Uterus (tissue), 4 donors: ENCODE data around the gene SLC41A3. TPM values are rescaled to one million over a fixed set of nuclear protein-coding genes. Genes with fewer than 3 reads are reported as not detected.

Source experiments
- DNase-seq, 2 donors: peaks; one replicate each; pipeline ENCODE4 v3.0.0-alpha.2; 2019 to 2020
- H3K27ac ChIP-seq, 2 donors: fragments of 200-600 bp; sonication (generic); 1 replicate in 1 of 2; 2 replicates in 1 of 2; pipeline ENCODE4 v1.5.1; 2016 to 2018
- H3K27me3 ChIP-seq, 2 donors: fragments of 200-600 bp; sonication (generic); one replicate each; pipeline ENCODE4 v1.5.1; 2018 to 2019; ENCODE audit warnings: control low read depth in 1 of 2
- H3K36me3 ChIP-seq, 2 donors: fragments of 200-600 bp; sonication (generic); one replicate each; pipeline ENCODE4 v1.5.1; 2019; ENCODE audit warnings: control low read depth in 1 of 2
- H3K4me1 ChIP-seq, 2 donors: fragments of 200-600 bp; sonication (generic); one replicate each; pipeline ENCODE4 v1.5.1; 2018 to 2019; ENCODE audit warnings: control low read depth in 1 of 2
- H3K4me3 ChIP-seq, 2 donors: fragments of 200-600 bp; sonication (generic); 1 replicate in 1 of 2; 2 replicates in 1 of 2; pipeline ENCODE4 v1.5.1; 2018 to 2019; ENCODE audit warnings: mild to moderate bottlenecking in 1 of 2
- H3K9me3 ChIP-seq, 2 donors: fragments of 200-600 bp; sonication (generic); one replicate each; pipeline ENCODE4 v1.5.1; 2019; ENCODE audit warnings: control low read depth in 1 of 2
- CTCF ChIP-seq, 4 experiments: fragments of 200-600 bp in 2 of 4; fragments of 450-650 bp in 2 of 4; sonication (generic) in 2 of 4; IDR thresholded peaks; one replicate each; pipeline ENCODE4 v1.5.1; 2016 to 2019; ENCODE audit warnings: antibody characterized with exemption in 4 of 4, mild to moderate bottlenecking in 2 of 4, moderate library complexity in 1 of 4
- POLR2A ChIP-seq, 2 donors: fragments of 450-650 bp; IDR thresholded peaks; one replicate each; pipeline ENCODE4 v1.6.1; 2016; ENCODE audit warnings: antibody characterized with exemption in 2 of 2, mild to moderate bottlenecking in 1 of 2, moderate library complexity in 1 of 2
- intact Hi-C: fragments of 100-400 bp; cut with DNase I; formaldehyde crosslinking; loops from one replicate; pipeline ENCODE4 v1.15.1; 2023; ENCODE audit warnings: low total_unique reads
- total RNA-seq, 4 donors: library from RNA; depleted of rRNA in 3 of 4; stranded (reverse); fragments of >200 nt in 3 of 4; gene quantifications; one replicate each; pipeline versions ENCODE4 v1.1.0 to v1.2.4, GENCODE V29; 2014 to 2023
- donor health status: DM: yes; HTN: yes; CAD: no.

The SLC41A3 gene
- total RNA-seq, 4 donors from 2014 or later, result 65.9 to 94.9 (median 77.4) TPM

GRCh38 chr3:126053949-126054569, 29.9 kb downstream of the SLC41A3 start:
- Histone ChIP-seq H3K4me1 (peaks cover 0 to 3% of the 10 kb centered on the region in 2 donors), H3K4me3 (no peak overlapping the region), H3K9me3 (no peaks in the 10 kb centered on the region), H3K27ac (peak overlapping the region in 1 of 2 donors; percentile 73), H3K36me3 (no peaks in the 10 kb centered on the region), H3K27me3 (no peaks in the 10 kb centered on the region)
- intact Hi-C loops, result no loop called here
- no peak for TF ChIP-seq POLR2A (IDR thresholded peaks at IDR 0.05)
- TF ChIP-seq CTCF (IDR thresholded peaks at IDR 0.05), result no peak
- DNase-seq, result no peak

- no peak for TF ChIP-seq CTCF (IDR thresholded peaks at IDR 0.05)
- no peak for TF ChIP-seq POLR2A (IDR thresholded peaks at IDR 0.05)
- H3K27me3 ChIP-seq, result no peaks in the 10 kb centered on the region
- intact Hi-C loops, result no loop called here
Measured at GRCh38 chr3:126053513-126053912, 30.4 kb downstream of the SLC41A3 start.

GRCh38 chr3:126052196-126053058, 31.5 kb downstream of the SLC41A3 start:
- Histone ChIP-seq H3K4me3 (no peak overlapping the region), H3K4me1 (no peaks in the 10 kb centered on the region), H3K36me3 (no peaks in the 10 kb centered on the region), H3K9me3 (no peaks in the 10 kb centered on the region), H3K27me3 (no peaks in the 10 kb centered on the region), H3K27ac (peak overlapping the region; percentile 44 to 73)
- intact Hi-C loops, result no loop called here
- no peak for TF ChIP-seq POLR2A (IDR thresholded peaks at IDR 0.05)
- no peak for TF ChIP-seq CTCF (IDR thresholded peaks at IDR 0.05)
- DNase-seq, result no peak

More at GRCh38 chr3:126053513-126053912, 30.4 kb downstream of the SLC41A3 start:
- H3K4me3 ChIP-seq, result no peak overlapping the region
- no peaks in the 10 kb centered on the region for H3K36me3 ChIP-seq
- no peaks in the 10 kb centered on the region for H3K9me3 ChIP-seq
- no peak for DNase-seq
- H3K4me1 ChIP-seq, result peaks cover 0 to 3% of the 10 kb centered on the region in 2 donors
- peak overlapping the region in 1 of 2 donors; percentile 73 for H3K27ac ChIP-seq

- peak in 1 of 2 donors; percentile 69 for DNase-seq
- TF ChIP-seq CTCF (IDR thresholded peaks at IDR 0.05) (no peak), POLR2A (IDR thresholded peaks at IDR 0.05) (no peak)
- Histone ChIP-seq H3K4me1 (no peaks in the 10 kb centered on the region), H3K27ac (peak overlapping the region; percentile 44 to 73), H3K27me3 (no peaks in the 10 kb centered on the region), H3K4me3 (no peak overlapping the region), H3K36me3 (no peaks in the 10 kb centered on the region), H3K9me3 (no peaks in the 10 kb centered on the region)
- intact Hi-C loops, result no loop called here
Measured at GRCh38 chr3:126051741-126052140, 32.2 kb downstream of the SLC41A3 start.

- TF ChIP-seq CTCF (IDR thresholded peaks at IDR 0.05) (no peak), POLR2A (IDR thresholded peaks at IDR 0.05) (no peak)
- Histone ChIP-seq H3K4me3 (no peak overlapping the region), H3K4me1 (no peaks in the 10 kb centered on the region), H3K27ac (peak overlapping the region; percentile 44 to 67), H3K27me3 (no peaks in the 10 kb centered on the region), H3K36me3 (no peaks in the 10 kb centered on the region), H3K9me3 (no peaks in the 10 kb centered on the region)
- no peak for DNase-seq
- intact Hi-C loops, result no loop called here
Measured at GRCh38 chr3:126051234-126051633, 32.7 kb downstream of the SLC41A3 start.
